Tibial nerve (tissue), 4 donors: Measurements from ENCODE around the gene ZSCAN2.

Source experiments
- EP300 ChIP-seq, 2 donors: sonication (generic); formaldehyde crosslinking; IDR thresholded peaks; one replicate each; pipeline ENCODE4 v1.6.1; 2017; ENCODE audit warnings: antibody characterized with exemption in 2 of 2, mild to moderate bottlenecking in 1 of 2
- POLR2A ChIP-seq, 2 donors: fragments of 450-650 bp; IDR thresholded peaks; one replicate each; pipeline ENCODE4 v1.6.1; 2017; ENCODE audit warnings: antibody characterized with exemption in 2 of 2, mild to moderate bottlenecking in 2 of 2, moderate library complexity in 2 of 2
- TF ChIP-seq, protein P1 (sequence below), 5 experiments: fragments of 200-600 bp in 3 of 5; fragments of 450-650 bp in 2 of 5; sonication (generic) in 3 of 5; IDR thresholded peaks; one replicate each; pipeline ENCODE4 v1.5.1; 2016 to 2019; ENCODE audit warnings: antibody characterized with exemption in 5 of 5, mild to moderate bottlenecking in 3 of 5, moderate library complexity in 2 of 5

DNA sequence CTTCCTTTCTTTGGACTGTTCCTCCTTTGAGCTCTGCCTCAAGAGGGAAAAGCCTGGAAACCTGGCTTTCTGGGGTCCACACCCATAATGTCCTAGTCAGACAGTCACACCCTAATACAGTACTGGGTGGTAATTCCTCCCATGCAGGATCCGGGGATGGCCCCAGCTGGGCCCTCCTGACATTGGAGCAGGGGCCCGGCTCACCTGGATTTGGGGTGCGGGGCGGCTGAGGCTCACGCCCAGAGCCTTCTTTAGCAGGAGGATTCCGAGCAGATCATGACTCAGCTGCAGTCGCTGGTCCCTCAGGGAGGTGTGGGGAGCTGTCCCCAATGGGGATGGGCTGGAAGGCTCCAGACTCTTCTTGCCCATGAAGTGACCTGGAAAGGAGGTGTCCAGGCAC, 56.2 kb downstream of the ZSCAN2 start:
- TF ChIP-seq, protein P1, sequence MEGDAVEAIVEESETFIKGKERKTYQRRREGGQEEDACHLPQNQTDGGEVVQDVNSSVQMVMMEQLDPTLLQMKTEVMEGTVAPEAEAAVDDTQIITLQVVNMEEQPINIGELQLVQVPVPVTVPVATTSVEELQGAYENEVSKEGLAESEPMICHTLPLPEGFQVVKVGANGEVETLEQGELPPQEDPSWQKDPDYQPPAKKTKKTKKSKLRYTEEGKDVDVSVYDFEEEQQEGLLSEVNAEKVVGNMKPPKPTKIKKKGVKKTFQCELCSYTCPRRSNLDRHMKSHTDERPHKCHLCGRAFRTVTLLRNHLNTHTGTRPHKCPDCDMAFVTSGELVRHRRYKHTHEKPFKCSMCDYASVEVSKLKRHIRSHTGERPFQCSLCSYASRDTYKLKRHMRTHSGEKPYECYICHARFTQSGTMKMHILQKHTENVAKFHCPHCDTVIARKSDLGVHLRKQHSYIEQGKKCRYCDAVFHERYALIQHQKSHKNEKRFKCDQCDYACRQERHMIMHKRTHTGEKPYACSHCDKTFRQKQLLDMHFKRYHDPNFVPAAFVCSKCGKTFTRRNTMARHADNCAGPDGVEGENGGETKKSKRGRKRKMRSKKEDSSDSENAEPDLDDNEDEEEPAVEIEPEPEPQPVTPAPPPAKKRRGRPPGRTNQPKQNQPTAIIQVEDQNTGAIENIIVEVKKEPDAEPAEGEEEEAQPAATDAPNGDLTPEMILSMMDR (IDR thresholded peaks at IDR 0.05) = no peak
- TF ChIP-seq EP300 (IDR thresholded peaks at IDR 0.05) (no peak), POLR2A (IDR thresholded peaks at IDR 0.05) (no peak)
